Measurements from ENCODE around the gene CCDC188.

Gene CCDC188

GRCh38 chr22:20185750-20186149, 34.9 kb upstream of the CCDC188 start:
- DNase-seq (ENCODE audit: low read depth in 2 of 2) = no peak

- DNase-seq (ENCODE audit: low read depth in 2 of 2) = no peak
Observed at GRCh38 chr22:20184501-20185165, 33.8 kb upstream of the CCDC188 start.

- DNase-seq (ENCODE audit: low read depth in 2 of 2) = no peak
Observed at GRCh38 chr22:20183823-20184222, 33.0 kb upstream of the CCDC188 start.

- DNase-seq (ENCODE audit: low read depth in 2 of 2) = no peak
Observed at GRCh38 chr22:20183101-20183500, 32.2 kb upstream of the CCDC188 start.

- DNase-seq (ENCODE audit: low read depth in 2 of 2) = no peak
Observed at GRCh38 chr22:20182365-20182764, 31.5 kb upstream of the CCDC188 start.

GRCh38 chr22:20181884-20182236, 31.0 kb upstream of the CCDC188 start:
- no peak for DNase-seq (ENCODE audit: low read depth in 2 of 2)

- no peak for DNase-seq (ENCODE audit: low read depth in 2 of 2)
Observed at GRCh38 chr22:20181194-20181883, 30.5 kb upstream of the CCDC188 start.

- no peak for DNase-seq (ENCODE audit: low read depth in 2 of 2)
Observed at GRCh38 chr22:20180640-20181039, 29.8 kb upstream of the CCDC188 start.

- DNase-seq (ENCODE audit: low read depth in 2 of 2) = no peak
Observed at GRCh38 chr22:20180245-20180630, 29.4 kb upstream of the CCDC188 start.

GRCh38 chr22:20179455-20180244, 28.8 kb upstream of the CCDC188 start:
- no peak for DNase-seq (ENCODE audit: low read depth in 2 of 2)

GRCh38 chr22:20178915-20179227, 28.0 kb upstream of the CCDC188 start:
- DNase-seq (ENCODE audit: low read depth in 2 of 2) = no peak

GRCh38 chr22:20178075-20178914, 27.4 kb upstream of the CCDC188 start:
- no peak for DNase-seq (ENCODE audit: low read depth in 2 of 2)

GRCh38 chr22:20177217-20177911, 26.5 kb upstream of the CCDC188 start:
- DNase-seq (ENCODE audit: low read depth in 2 of 2) = no peak

GRCh38 chr22:20176421-20177085, 25.7 kb upstream of the CCDC188 start:
- no peak for DNase-seq (ENCODE audit: low read depth in 2 of 2)

- DNase-seq (ENCODE audit: low read depth in 2 of 2) = no peak
Observed at GRCh38 chr22:20175597-20175900, 24.7 kb upstream of the CCDC188 start.

GRCh38 chr22:20174785-20175596, 24.1 kb upstream of the CCDC188 start:
- no peak for DNase-seq (ENCODE audit: low read depth in 2 of 2)

- no peak for DNase-seq (ENCODE audit: low read depth in 2 of 2)
Observed at GRCh38 chr22:20173772-20174171, 22.9 kb upstream of the CCDC188 start.

- DNase-seq (ENCODE audit: low read depth in 2 of 2) = no peak
Observed at GRCh38 chr22:20173246-20173645, 22.4 kb upstream of the CCDC188 start.

GRCh38 chr22:20172141-20172613, 21.3 kb upstream of the CCDC188 start:
- no peak for DNase-seq (ENCODE audit: low read depth in 2 of 2)

Data from stimulated activated CD4-positive, alpha-beta T cell treated with anti-CD3 and anti-CD28 coated beads, Interleukin-12 subunit alpha, Interleukin-12 subunit beta, amount 100 ng/mL, for 24 hours (primary cell).